IMR-90 (cell line): ENCODE measurements around the gene CERS1. TPM values are rescaled to one million over a fixed set of nuclear protein-coding genes. Genes with fewer than 3 reads are reported as not detected.

Experiments
- ATAC-seq: fragments of 200-7000 bp; cut with Tn5 transposase; 2 replicates; pipeline ENCODE4 v1.9.1; 2020; ENCODE audit warnings: low read depth, mild to moderate bottlenecking, moderate library complexity
- BruUV-seq: library from RNA; stranded (reverse); fragments of 400-500 nt; replicated peaks from 2 replicates; lab custom pipeline; 2021; lab: Mats Ljungman, UMichigan
- CTCF ChIA-PET: fragments of 300-600 bp; formaldehyde crosslinking; extraction: SDS; loops from one replicate; lab custom pipeline; 2021; ENCODE audit warnings: antibody characterized with exemption; lab: Yijun Ruan, JAX
- POLR2A ChIA-PET: fragments of 300-600 bp; sonication (Branson Sonifier 250); formaldehyde crosslinking; loops from one replicate; lab custom pipeline; 2022; ENCODE audit warnings: antibody characterized with exemption; ENCODE audit not compliant: unreplicated experiment; lab: Charles Lee
- DNase-seq: peaks from one replicate; pipeline ENCODE4 v3.0.0; 2013
- H2AFZ ChIP-seq: replicated peaks from 2 replicates; pipeline ENCODE3; 2013; ENCODE audit warnings: low read length, mild to moderate bottlenecking; ENCODE audit not compliant: poor library complexity
- H2AK5ac ChIP-seq: 2 replicates; pipeline ENCODE4 v1.6.1; 2013; ENCODE audit warnings: low read depth, low read length, inconsistent platforms
- H2AK9ac ChIP-seq: replicated peaks from 2 replicates; pipeline ENCODE3; 2013; ENCODE audit warnings: mild to moderate bottlenecking, low read depth, low read length, moderate library complexity; ENCODE audit not compliant: poor library complexity
- H2BK120ac ChIP-seq: 2 replicates; pipeline ENCODE4 v1.6.1; 2013; ENCODE audit warnings: low read depth, low read length, inconsistent platforms
- H2BK15ac ChIP-seq: 3 replicates; pipeline ENCODE4 v1.6.1; 2013; ENCODE audit warnings: low read depth, low read length, inconsistent platforms
- H2BK20ac ChIP-seq: 2 replicates; pipeline ENCODE4 v1.6.1; 2013; ENCODE audit warnings: low read depth, mild to moderate bottlenecking, inconsistent platforms, low read length, moderate library complexity
- H2BK5ac ChIP-seq: 2 replicates; pipeline ENCODE4 v1.6.1; 2013; ENCODE audit warnings: mild to moderate bottlenecking, low read depth, low read length, inconsistent platforms; ENCODE audit not compliant: poor library complexity, severe bottlenecking
- H3K14ac ChIP-seq: replicated peaks from 2 replicates; pipeline ENCODE4 v1.6.1; 2013; ENCODE audit warnings: low read depth, low read length, inconsistent platforms
- H3K18ac ChIP-seq: 2 replicates; pipeline ENCODE4 v1.6.1; 2013; ENCODE audit warnings: low read depth, low read length, control low read depth
- H3K23ac ChIP-seq: 2 replicates; pipeline ENCODE4 v1.6.1; 2013; ENCODE audit warnings: low read depth, low read length, inconsistent platforms
- H3K27ac ChIP-seq: 2 replicates; pipeline ENCODE4 v1.5.1; 2013; ENCODE audit warnings: mild to moderate bottlenecking, control low read depth, low read length; ENCODE audit not compliant: insufficient read depth
- H3K27me3 ChIP-seq: 2 replicates; pipeline ENCODE4 v1.6.1; 2013; ENCODE audit warnings: low read length; ENCODE audit not compliant: control insufficient read depth, insufficient read depth
- H3K36me3 ChIP-seq: 2 replicates; pipeline ENCODE4 v1.6.1; 2013; ENCODE audit warnings: low read length, mixed read lengths; ENCODE audit not compliant: control insufficient read depth, insufficient read depth
- H3K4ac ChIP-seq: 2 replicates; pipeline ENCODE4 v1.6.1; 2013; ENCODE audit warnings: low read depth, low read length, inconsistent platforms
- H3K4me1 ChIP-seq: 2 replicates; pipeline ENCODE4 v1.6.1; 2013; ENCODE audit warnings: low read length, mixed read lengths; ENCODE audit not compliant: control insufficient read depth, insufficient read depth
- H3K4me2 ChIP-seq: 2 replicates; pipeline ENCODE4 v1.6.1; 2013; ENCODE audit warnings: low read depth, mild to moderate bottlenecking, control low read depth, low read length, moderate library complexity
- H3K4me3 ChIP-seq: 2 replicates; pipeline ENCODE4 v1.5.1; 2013; ENCODE audit warnings: low read depth, mild to moderate bottlenecking, control low read depth, low read length, moderate library complexity; ENCODE audit not compliant: insufficient read depth
- H3K56ac ChIP-seq: 2 replicates; pipeline ENCODE4 v1.6.1; 2013; ENCODE audit warnings: low read length, inconsistent platforms; ENCODE audit not compliant: insufficient read depth; ENCODE audit errors: extremely low read depth
- H3K79me1 ChIP-seq, 2 experiments: 2 replicates each; pipeline ENCODE4 v1.6.1; 2013; ENCODE audit warnings: low read length in 2 of 2, inconsistent platforms in 1 of 2, low read depth in 1 of 2
- H3K9ac ChIP-seq: 2 replicates; pipeline ENCODE4 v1.6.1; 2013; ENCODE audit warnings: low read depth, low read length, control low read depth
- H3K9me1 ChIP-seq: 2 replicates; pipeline ENCODE4 v1.6.1; 2013; ENCODE audit warnings: low read length, inconsistent platforms; ENCODE audit not compliant: insufficient read depth
- H3K9me3 ChIP-seq: 2 replicates; pipeline ENCODE4 v1.6.1; 2013; ENCODE audit warnings: low read length; ENCODE audit not compliant: control insufficient read depth, insufficient read depth
- H4K20me1 ChIP-seq: 2 replicates; pipeline ENCODE4 v1.6.1; 2013; ENCODE audit warnings: low read length, inconsistent platforms; ENCODE audit not compliant: insufficient read depth
- H4K5ac ChIP-seq: 2 replicates; pipeline ENCODE4 v1.6.1; 2013; ENCODE audit warnings: mild to moderate bottlenecking, low read depth, low read length, control low read depth
- H4K8ac ChIP-seq, 2 experiments: 2 replicates each; pipeline ENCODE4 v1.6.1; 2013; ENCODE audit warnings: low read depth in 2 of 2, low read length in 2 of 2, control low read depth in 1 of 2, inconsistent platforms in 1 of 2
- H4K91ac ChIP-seq: 2 replicates; pipeline ENCODE4 v1.6.1; 2013; ENCODE audit warnings: low read depth, low read length, inconsistent platforms; ENCODE audit not compliant: insufficient read depth
- BHLHE40 ChIP-seq: fragments of 150-350 bp; IDR thresholded peaks from 2 replicates; pipeline ENCODE4 v1.6.1; 2016; ENCODE audit warnings: mild to moderate bottlenecking, low read depth, low read length
- CEBPB ChIP-seq: IDR thresholded peaks from 2 replicates; pipeline ENCODE4 v1.6.1; 2012; ENCODE audit warnings: low read depth, low read length, improper control_type of control experiment
- CHD1 ChIP-seq: IDR thresholded peaks from 2 replicates; pipeline ENCODE4 v1.6.1; 2012; ENCODE audit warnings: low read depth, low read length, improper control_type of control experiment
- CTCF ChIP-seq: conservative IDR thresholded peaks from 2 replicates; pipeline ENCODE4 v1.5.1; 2012; ENCODE audit warnings: mild to moderate bottlenecking, low read depth, low read length, improper control_type of control experiment
- MAFK ChIP-seq: IDR thresholded peaks from 2 replicates; pipeline ENCODE4 v1.6.1; 2012; ENCODE audit warnings: low read depth, low read length, improper control_type of control experiment
- MAZ ChIP-seq: IDR thresholded peaks from 2 replicates; pipeline ENCODE4 v1.6.1; 2012; ENCODE audit warnings: low read depth, mild to moderate bottlenecking, low read length, improper control_type of control experiment, moderate library complexity, borderline replicate concordance
- MXI1 ChIP-seq: IDR thresholded peaks from 2 replicates; pipeline ENCODE4 v1.6.1; 2012; ENCODE audit warnings: low read depth, mild to moderate bottlenecking, low read length, moderate library complexity, borderline replicate concordance
- RAD21 ChIP-seq: IDR thresholded peaks from 2 replicates; pipeline ENCODE4 v1.6.1; 2012; ENCODE audit warnings: low read length, improper control_type of control experiment
- RFX5 ChIP-seq: IDR thresholded peaks from 2 replicates; pipeline ENCODE4 v1.8.0; 2012; ENCODE audit warnings: low read depth, mild to moderate bottlenecking, low read length, moderate library complexity
- WGBS, 2 experiments: methylation state at CpG; one replicate each; pipeline versions ENCODE4 v1.1.5 to v1.1.7; 2013; ENCODE audit warnings: missing lambda C conversion rate in 2 of 2; ENCODE audit not compliant: insufficient read length in 1 of 2; ENCODE audit errors: extremely low coverage in 2 of 2; 5-methylcytosine and 5-hydroxymethylcytosine counted together
- dilution Hi-C: fragments of 300-500 bp; cut with HindIII; formaldehyde crosslinking; loops from one replicate; pipeline ENCODE4 v1.14.3; 2018; ENCODE audit warnings: low sequenced_read_pairs; ENCODE audit not compliant: unreplicated experiment
- in situ Hi-C: fragments of 300-500 bp; cut with MboI; formaldehyde crosslinking; loops from 3 replicates; pipeline ENCODE4 v1.14.3; 2019; ENCODE audit warnings: low sequenced_read_pairs, inconsistent platforms, mixed read lengths
- intact Hi-C: fragments of 100-400 bp; cut with micrococcal nuclease; formaldehyde crosslinking; loops from 2 replicates; pipeline ENCODE4 v1.10.0; 2022
- polyA plus RNA-seq, 3 experiments: library from polyadenylated mRNA; depleted of rRNA; stranded (reverse); fragments of >200 nt; gene quantifications; 2 replicates each; pipeline ENCODE4 v1.2.3, GENCODE V29; 2012; ENCODE audit warnings: low replicate concordance in 1 of 3
- total RNA-seq: library from RNA; depleted of rRNA; stranded (reverse); fragments of >200 nt; gene quantifications from 2 replicates; pipeline ENCODE4 v1.2.3, GENCODE V29; 2012
- TF ChIP-seq, protein P1 (sequence below): fragments of 150-350 bp; IDR thresholded peaks from 2 replicates; pipeline ENCODE4 v1.6.1; 2017; ENCODE audit warnings: mild to moderate bottlenecking, antibody characterized with exemption, low read length, low read depth

CERS1 gene
- total and polyA plus RNA-seq, 2 of the 4 experiments (the other 2 are of a cell fraction), result 0.90 to 4.3 TPM

- no peak for ATAC-seq
- intact Hi-C loops, result no loop called here
- Histone ChIP-seq H3K36me3 (peaks cover 90% of the 10 kb centered on the region), H3K18ac (no peak overlapping the region), H3K14ac (no peak overlapping the region), H2BK20ac (no peak overlapping the region), H3K4me3 (no peak overlapping the region), H3K4me1 (no peaks in the 10 kb centered on the region), H3K23ac (no peak overlapping the region), H4K91ac (no peak overlapping the region), H4K5ac (no peak overlapping the region), H3K27ac (no peak overlapping the region), H4K8ac (no peak overlapping the region), H3K4ac (no peak overlapping the region), H3K9ac (no peak overlapping the region), H2AK5ac (no peak overlapping the region), H3K9me1 (no peaks in the 10 kb centered on the region), H3K56ac (no peak overlapping the region), H2AK9ac (no peak overlapping the region), H3K4me2 (no peak overlapping the region), H4K20me1 (peaks cover 15% of the 10 kb centered on the region), H2BK15ac (no peak overlapping the region), H2BK5ac (no peak overlapping the region), H2AFZ (no peak overlapping the region), H2BK120ac (no peak overlapping the region), H3K79me1 (peaks cover 8 to 39% of the 10 kb centered on the region in 2 experiments; a peak in 3 of 4 replicates), H3K27me3 (no peaks in the 10 kb centered on the region), H3K9me3 (no peaks in the 10 kb centered on the region)
- in situ Hi-C loops, result no loop called here
- ChIA-PET CTCF (no interaction called here), POLR2A (no interaction called here)
- no peak for DNase-seq
- no peak for TF ChIP-seq MAFK
- no peak for TF ChIP-seq MXI1
- TF ChIP-seq CTCF, result no peak
- TF ChIP-seq CHD1, result no peak
- TF ChIP-seq MAZ, result no peak
- TF ChIP-seq CEBPB, result no peak
- no peak for TF ChIP-seq RFX5
- TF ChIP-seq BHLHE40, result no peak
- no peak for TF ChIP-seq RAD21
- TF ChIP-seq, protein P1, sequence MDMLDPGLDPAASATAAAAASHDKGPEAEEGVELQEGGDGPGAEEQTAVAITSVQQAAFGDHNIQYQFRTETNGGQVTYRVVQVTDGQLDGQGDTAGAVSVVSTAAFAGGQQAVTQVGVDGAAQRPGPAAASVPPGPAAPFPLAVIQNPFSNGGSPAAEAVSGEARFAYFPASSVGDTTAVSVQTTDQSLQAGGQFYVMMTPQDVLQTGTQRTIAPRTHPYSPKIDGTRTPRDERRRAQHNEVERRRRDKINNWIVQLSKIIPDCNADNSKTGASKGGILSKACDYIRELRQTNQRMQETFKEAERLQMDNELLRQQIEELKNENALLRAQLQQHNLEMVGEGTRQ, result no peak
- no TSS peak for BruUV-seq
- 95% methylated on average over 15 of the region's 17 CpGs; no CpG with 5 or more reads in 1 of the 2 experiments for WGBS, 2 experiments
- dilution Hi-C loops, result no loop called here
Measured at GRCh38 chr19:18860725-18861124, 35.2 kb downstream of the CERS1 start.
